K562 (cell line): ENCODE data around the gene SLC16A6. TPM values are rescaled to one million over a fixed set of nuclear protein-coding genes. Genes with fewer than 3 reads are reported as not detected.
"Not testable (repeated sequence)": the region's sequence is repeated elsewhere in the genome, so short reads cannot be mapped to it uniquely, and the experiment has no call there.

Experiments used
- ATAC-seq: fragments of 200-7000 bp; cut with Tn5 transposase; 3 replicates; pipeline ENCODE4 v1.9.1; 2020; ENCODE audit warnings: moderate library complexity
- BruUV-seq: library from RNA; stranded (reverse); fragments of 400-500 nt; replicated peaks from 2 replicates; lab custom pipeline; 2021; lab: Mats Ljungman, UMichigan
- CTCF ChIA-PET: fragments of 300-600 bp; formaldehyde crosslinking; extraction: SDS; loops from one replicate; lab custom pipeline; 2021; ENCODE audit warnings: low intra/inter-chr PET ratio; lab: Yijun Ruan, JAX
- POLR2A ChIA-PET: fragments of 300-600, 350-650 bp; sonication (Branson Sonifier 250); formaldehyde crosslinking; extraction: SDS; loops from one replicate; lab custom pipeline; 2021; ENCODE audit warnings: antibody characterized with exemption, inconsistent platforms; lab: Yijun Ruan, JAX
- DNase-seq, 4 experiments: peaks; one replicate each; pipeline versions ENCODE4 v3.0.0 to v3.0.0-alpha.2; 2011 to 2018; ENCODE audit warnings: low spot score in 3 of 4, mixed read lengths in 3 of 4; ENCODE audit errors: extremely low read depth in 1 of 4
- FAIRE-seq: peaks from 2 replicates; lab custom pipeline; 2011; peaks lifted over from hg19 to GRCh38; lab: Jason Lieb, UNC
- H2AFZ ChIP-seq: 2 replicates; pipeline ENCODE4 v1.6.0; 2011; ENCODE audit warnings: low read depth, low read length, control low read depth, inconsistent platforms
- H3K27ac ChIP-seq: fragments of 200-600 bp; 3 replicates; pipeline ENCODE4 v1.8.0; 2011; ENCODE audit warnings: low read depth, mild to moderate bottlenecking, control low read depth, inconsistent platforms, low read length, moderate library complexity, mixed read lengths; ENCODE audit errors: extremely low read depth
- H3K27me3 ChIP-seq, 2 experiments: fragments of 300-600 bp in 1 of 2; 2 replicates in 1 of 2; 3 replicates in 1 of 2; pipeline versions ENCODE4 v1.6.0 to v1.8.0; 2011; ENCODE audit warnings: inconsistent platforms in 2 of 2, low read length in 2 of 2, mild to moderate bottlenecking in 1 of 2, mixed read lengths in 1 of 2, moderate library complexity in 1 of 2; ENCODE audit not compliant: control insufficient read depth in 2 of 2, insufficient read depth in 2 of 2
- H3K36me3 ChIP-seq: fragments of 300-600 bp; 3 replicates; pipeline ENCODE4 v1.8.0; 2011; ENCODE audit warnings: mild to moderate bottlenecking, low read length, inconsistent platforms; ENCODE audit not compliant: control insufficient read depth, insufficient read depth
- H3K4me1 ChIP-seq, 2 experiments: fragments of 200-600 bp in 1 of 2; replicated peaks in 1 of 2; 2 replicates in 1 of 2; 3 replicates in 1 of 2; pipeline versions ENCODE4 v1.5.1 to v1.8.0; 2011; ENCODE audit warnings: inconsistent platforms in 2 of 2, low read length in 2 of 2, mild to moderate bottlenecking in 1 of 2, mixed read lengths in 1 of 2, moderate library complexity in 1 of 2; ENCODE audit not compliant: control insufficient read depth in 2 of 2, insufficient read depth in 2 of 2
- H3K4me2 ChIP-seq: 2 replicates; pipeline ENCODE4 v1.6.1; 2011; ENCODE audit warnings: low read length, control low read depth, inconsistent platforms, mixed read lengths; ENCODE audit not compliant: insufficient read depth
- H3K4me3 ChIP-seq: fragments of 200-600 bp; sonication (generic), shearing (Covaris generic); 2 replicates; pipeline ENCODE4 v1.5.1; 2016; ENCODE audit warnings: control low read depth, inconsistent platforms
- H3K79me2 ChIP-seq: fragments of 200-600 bp; 3 replicates; pipeline ENCODE4 v1.8.0; 2011; ENCODE audit warnings: low read length, inconsistent platforms; ENCODE audit not compliant: control insufficient read depth, insufficient read depth
- H3K9ac ChIP-seq, 2 experiments: 2 replicates each; pipeline versions ENCODE4 v1.6.0 to v1.6.1; 2011; ENCODE audit warnings: low read depth in 2 of 2, low read length in 2 of 2, control low read depth in 1 of 2, inconsistent platforms in 1 of 2, mild to moderate bottlenecking in 1 of 2, mixed read lengths in 1 of 2; ENCODE audit not compliant: insufficient read depth in 1 of 2
- H3K9me1 ChIP-seq: one replicate; pipeline ENCODE4 v1.6.0; 2011; ENCODE audit warnings: inconsistent platforms, mild to moderate bottlenecking, low read length, moderate library complexity; ENCODE audit not compliant: control insufficient read depth, insufficient read depth
- H3K9me3 ChIP-seq: replicated peaks from 2 replicates; pipeline ENCODE4 v1.5.1; 2011; ENCODE audit warnings: low read depth, low read length, inconsistent platforms; ENCODE audit not compliant: control insufficient read depth, insufficient read depth
- H4K20me1 ChIP-seq: replicated peaks from 2 replicates; pipeline ENCODE4 v1.6.1; 2011; ENCODE audit warnings: low read length, inconsistent platforms, mixed read lengths; ENCODE audit not compliant: control insufficient read depth, insufficient read depth
- CUX1 ChIP-seq: fragments of 200-800 bp; sonication (Bioruptor generic); IDR thresholded peaks from 2 replicates; pipeline ENCODE4 v1.6.1; 2016; ENCODE audit warnings: missing genetic modification characterization, missing compliant biosample characterization
- NBN ChIP-seq: fragments of 450-650 bp; IDR thresholded peaks from 2 replicates; pipeline ENCODE4 v1.6.1; 2016; ENCODE audit warnings: low read depth, mild to moderate bottlenecking
- NFRKB ChIP-seq: fragments of 450-650 bp; IDR thresholded peaks from 2 replicates; pipeline ENCODE4 v1.6.1; 2016; ENCODE audit warnings: low read depth
- SUPT5H ChIP-seq: fragments of 450-650 bp; IDR thresholded peaks from 2 replicates; pipeline ENCODE4 v1.6.1; 2016
- ZNF583 ChIP-seq: fragments of 250-450 bp; sonication (Bioruptor Pico); IDR thresholded peaks from 2 replicates; pipeline ENCODE4 v1.4.0; 2020
- ZNF780A ChIP-seq: fragments of 250-450 bp; sonication (Bioruptor Pico); IDR thresholded peaks from 2 replicates; pipeline ENCODE4 v1.5.0; 2021; ENCODE audit warnings: mild to moderate bottlenecking
- WGBS: fragments of 100-300 bp; shearing (Covaris generic); methylation state at CpG from one replicate; pipeline ENCODE4 v1.1.6; 2016; ENCODE audit warnings: low coverage, mixed read lengths; ENCODE audit not compliant: insufficient coverage; ENCODE audit errors: missing lambda C conversion rate; 5-methylcytosine and 5-hydroxymethylcytosine counted together
- in situ Hi-C: fragments of 300-500 bp; cut with MboI; formaldehyde crosslinking; loops from 4 replicates; pipeline ENCODE4 v1.15.0; 2018; ENCODE audit warnings: inconsistent platforms, mixed read lengths
- intact Hi-C: fragments of 100-400 bp; cut with micrococcal nuclease; formaldehyde crosslinking; loops from 2 replicates; pipeline ENCODE4 v1.14.2; 2022
- polyA plus RNA-seq, 8 experiments: library from polyadenylated mRNA; depleted of rRNA in 4 of 8; stranded (reverse) in 5 of 8; unstranded in 3 of 8; fragments of >200 nt; fragmentation: Nextera tagmentation in 2 of 8; fragmentation: Illumina TruSeq in 1 of 8; extraction: Ambion mirVana in 2 of 8; extraction: Trizol in 1 of 8; gene quantifications; 2 replicates each; pipeline versions ENCODE4 v1.2.1 to v1.2.3, GENCODE V29; 2011 to 2014; ENCODE audit warnings: inconsistent platforms in 1 of 8, missing spikeins in 1 of 8
- total RNA-seq, 7 experiments: library from RNA; depleted of rRNA in 6 of 7; stranded (reverse); fragments of >200 nt in 6 of 7; fragmentation: Illumina TruSeq in 2 of 7; extraction: Trizol in 2 of 7; gene quantifications; 2 replicates each; pipeline versions ENCODE4 v1.2.1 to v1.2.3, GENCODE V29; 2011 to 2021; ENCODE audit warnings: low replicate concordance in 1 of 7
- TF ChIP-seq, protein P1 (sequence below): fragments of 450-650 bp; IDR thresholded peaks from 2 replicates; pipeline ENCODE4 v1.7.0; 2016; ENCODE audit warnings: borderline replicate concordance

The SLC16A6 gene
- total and polyA plus RNA-seq, 9 of the 15 experiments (the other 6 are each of a cell fraction or from before 2014, with no cell fraction given), result 0.05 to 0.31 (median 0.15) TPM

- H3K9ac ChIP-seq, H3K4me2 ChIP-seq, BruUV-seq, H2AFZ ChIP-seq, H3K9me3 ChIP-seq, FAIRE-seq, ATAC-seq, H3K36me3 ChIP-seq, CTCF ChIA-PET, H3K27ac ChIP-seq, DNase-seq, intact Hi-C loops, H3K79me2 ChIP-seq, H3K9me1 ChIP-seq, in situ Hi-C loops, H3K4me1 ChIP-seq, H4K20me1 ChIP-seq, H3K4me3 ChIP-seq: not testable (repeated sequence)
- POLR2A ChIA-PET, result interaction anchor here (0.8 to 1.5 kb wide), 3 partner anchors 16 to 108 kb away, joined by 3 to 4 read pairs (median 4); no protein-coding TSS in a partner anchor
- H3K27me3 ChIP-seq, result peaks cover 14 to 32% of the 10 kb centered on the region in 2 experiments; a peak in 4 of 5 replicates
- 62% methylated on average over 5 of the region's 7 CpGs for WGBS
These were observed 17.6 kb upstream of the SLC16A6 start for GRCh38 chr17:68308486-68308885.

GRCh38 chr17:68307443-68307842 lies 16.5 kb upstream of the SLC16A6 start:
- intact Hi-C loops (no loop called here), in situ Hi-C loops (no loop called here)
- CTCF ChIA-PET, result no interaction called here
- Histone ChIP-seq H2AFZ (no peak overlapping the region), H3K27ac (no peak overlapping the region), H4K20me1 (no peaks in the 10 kb centered on the region), H3K27me3 (peaks cover 14 to 34% of the 10 kb centered on the region in 2 experiments; a peak in 4 of 5 replicates), H3K4me1 (peaks cover 0 to 4% of the 10 kb centered on the region in 2 experiments; a peak in 1 of 5 replicates), H3K9me3 (no peaks in the 10 kb centered on the region), H3K4me3 (no peak overlapping the region), H3K79me2 (no peaks in the 10 kb centered on the region), H3K9ac (no peak overlapping the region), H3K9me1 (no peaks in the 10 kb centered on the region), H3K36me3 (no peaks in the 10 kb centered on the region), H3K4me2 (no peak overlapping the region)
- no TSS peak for BruUV-seq
- DNase-seq (no peak), ATAC-seq (no peak), FAIRE-seq (no peak)
- POLR2A ChIA-PET, result interaction anchor here (0.6 kb wide), 1 partner anchor 138 kb away, joined by 4 read pairs; no protein-coding TSS in a partner anchor
- WGBS, result 25% methylated on average over 8 of the region's 8 CpGs
- TF ChIP-seq ZNF780A (CRISPR knock-in tag) (no peak), ZNF583 (no peak), CUX1 (CRISPR knock-in tag) (no peak), SUPT5H (no peak), NBN (no peak), NFRKB (no peak)
- TF ChIP-seq, protein P1, sequence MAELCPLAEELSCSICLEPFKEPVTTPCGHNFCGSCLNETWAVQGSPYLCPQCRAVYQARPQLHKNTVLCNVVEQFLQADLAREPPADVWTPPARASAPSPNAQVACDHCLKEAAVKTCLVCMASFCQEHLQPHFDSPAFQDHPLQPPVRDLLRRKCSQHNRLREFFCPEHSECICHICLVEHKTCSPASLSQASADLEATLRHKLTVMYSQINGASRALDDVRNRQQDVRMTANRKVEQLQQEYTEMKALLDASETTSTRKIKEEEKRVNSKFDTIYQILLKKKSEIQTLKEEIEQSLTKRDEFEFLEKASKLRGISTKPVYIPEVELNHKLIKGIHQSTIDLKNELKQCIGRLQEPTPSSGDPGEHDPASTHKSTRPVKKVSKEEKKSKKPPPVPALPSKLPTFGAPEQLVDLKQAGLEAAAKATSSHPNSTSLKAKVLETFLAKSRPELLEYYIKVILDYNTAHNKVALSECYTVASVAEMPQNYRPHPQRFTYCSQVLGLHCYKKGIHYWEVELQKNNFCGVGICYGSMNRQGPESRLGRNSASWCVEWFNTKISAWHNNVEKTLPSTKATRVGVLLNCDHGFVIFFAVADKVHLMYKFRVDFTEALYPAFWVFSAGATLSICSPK, result no peak
